Measurements from ENCODE around the gene KCNE5.
"Not testable (repeated sequence)": the region's sequence is repeated elsewhere in the genome, so short reads cannot be mapped to it uniquely, and the experiment has no call there.

Gene KCNE5

DNA sequence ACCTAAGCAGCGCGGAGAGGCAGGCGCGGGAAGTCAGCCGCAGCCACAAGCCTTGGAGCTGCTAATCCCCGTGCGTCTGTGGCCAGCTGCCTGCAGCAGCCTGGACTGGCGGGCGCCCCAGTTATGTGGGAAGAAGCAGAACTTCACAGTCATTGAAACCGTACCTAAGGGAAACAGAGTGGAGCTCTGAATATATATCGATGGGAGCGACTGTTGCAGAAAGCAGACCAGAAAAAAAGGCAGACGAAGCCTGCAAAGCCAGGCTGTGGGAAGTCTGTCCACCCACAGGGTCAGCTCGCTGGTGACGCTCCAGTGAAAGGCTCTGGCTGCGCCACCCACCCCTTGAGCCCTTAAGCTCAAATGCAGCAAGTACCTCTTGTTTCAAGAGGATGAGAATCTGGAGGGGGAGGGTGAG lies 24.7 kb downstream of the KCNE5 start:
- no peak overlapping the region for H3K4me3 ChIP-seq (ENCODE audit: low read depth, low read length)
- TF ChIP-seq, protein P1, sequence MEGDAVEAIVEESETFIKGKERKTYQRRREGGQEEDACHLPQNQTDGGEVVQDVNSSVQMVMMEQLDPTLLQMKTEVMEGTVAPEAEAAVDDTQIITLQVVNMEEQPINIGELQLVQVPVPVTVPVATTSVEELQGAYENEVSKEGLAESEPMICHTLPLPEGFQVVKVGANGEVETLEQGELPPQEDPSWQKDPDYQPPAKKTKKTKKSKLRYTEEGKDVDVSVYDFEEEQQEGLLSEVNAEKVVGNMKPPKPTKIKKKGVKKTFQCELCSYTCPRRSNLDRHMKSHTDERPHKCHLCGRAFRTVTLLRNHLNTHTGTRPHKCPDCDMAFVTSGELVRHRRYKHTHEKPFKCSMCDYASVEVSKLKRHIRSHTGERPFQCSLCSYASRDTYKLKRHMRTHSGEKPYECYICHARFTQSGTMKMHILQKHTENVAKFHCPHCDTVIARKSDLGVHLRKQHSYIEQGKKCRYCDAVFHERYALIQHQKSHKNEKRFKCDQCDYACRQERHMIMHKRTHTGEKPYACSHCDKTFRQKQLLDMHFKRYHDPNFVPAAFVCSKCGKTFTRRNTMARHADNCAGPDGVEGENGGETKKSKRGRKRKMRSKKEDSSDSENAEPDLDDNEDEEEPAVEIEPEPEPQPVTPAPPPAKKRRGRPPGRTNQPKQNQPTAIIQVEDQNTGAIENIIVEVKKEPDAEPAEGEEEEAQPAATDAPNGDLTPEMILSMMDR (IDR thresholded peaks at IDR 0.05; ENCODE audit: low read depth, low read length), result no peak

DNA sequence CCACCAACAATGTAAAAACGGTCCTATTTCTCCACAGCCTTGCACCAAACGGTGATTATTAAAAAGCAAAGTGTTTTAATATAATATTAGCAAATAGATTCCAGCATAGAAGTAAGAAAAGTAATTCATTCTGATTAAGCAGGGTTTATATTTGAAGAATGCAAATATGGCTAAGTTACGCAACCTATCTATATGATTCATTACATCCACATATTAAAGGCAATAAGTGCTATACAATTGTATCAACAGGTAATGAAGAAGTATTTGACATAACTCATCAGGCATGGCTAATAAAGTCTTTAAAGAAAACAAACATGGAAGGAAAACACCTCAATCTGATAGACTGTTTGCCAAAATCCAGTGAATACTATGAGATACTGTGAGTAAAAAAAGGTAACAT lies 29.0 kb downstream of the KCNE5 start:
- no peak overlapping the region for H3K4me3 ChIP-seq (ENCODE audit: low read depth, low read length)
- TF ChIP-seq, protein P1 (IDR thresholded peaks at IDR 0.05; ENCODE audit: low read depth, low read length), result no peak

DNA sequence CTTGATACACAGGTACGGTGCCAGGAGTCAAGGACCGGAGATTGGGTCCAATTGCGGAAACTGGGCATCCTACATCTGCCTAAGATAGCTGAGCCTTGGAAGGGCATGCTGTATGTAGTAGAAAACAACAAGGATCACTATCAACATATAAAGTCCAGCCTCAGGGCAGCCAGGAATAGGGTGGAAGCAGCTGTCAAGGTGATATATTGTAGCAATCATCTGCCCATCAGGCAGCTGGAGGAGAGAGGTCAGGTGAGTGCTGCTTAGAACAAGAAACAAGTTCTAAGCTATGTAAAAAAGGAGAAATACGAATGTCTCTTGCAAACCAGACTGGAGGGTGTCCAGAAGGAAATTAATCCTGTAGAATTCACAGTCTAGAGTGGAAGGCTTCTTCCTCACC lies 34.8 kb downstream of the KCNE5 start:
- H3K4me3 ChIP-seq (ENCODE audit: low read depth, low read length), result no peak overlapping the region

DNA sequence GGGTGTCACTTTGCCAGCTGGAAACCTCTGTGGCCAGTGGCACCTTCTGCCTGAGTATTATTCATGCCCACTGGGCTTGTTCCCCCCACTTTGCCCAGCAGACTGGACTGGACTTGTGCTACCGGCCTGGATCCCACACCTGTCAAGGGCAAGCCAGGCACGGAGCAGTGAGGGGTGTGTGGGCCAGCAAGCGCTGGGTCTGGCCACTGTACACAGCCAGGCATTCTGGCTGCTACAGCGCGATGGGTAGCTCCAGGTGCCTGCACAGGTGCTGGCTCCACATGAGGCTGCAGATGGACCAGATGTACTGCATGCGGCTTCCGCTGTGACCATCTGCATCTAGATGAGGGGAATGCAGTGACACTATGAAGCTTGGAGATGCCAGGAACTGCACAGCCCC lies 39.5 kb downstream of the KCNE5 start:
- H3K4me3 ChIP-seq (ENCODE audit: low read depth, low read length), result no peak overlapping the region
- TF ChIP-seq, protein P1 (IDR thresholded peaks at IDR 0.05; ENCODE audit: low read depth, low read length), result no peak

More for the DNA sequence above, 34.8 kb downstream of the KCNE5 start:
- TF ChIP-seq, protein P1 (IDR thresholded peaks at IDR 0.05; ENCODE audit: low read depth, low read length), result no peak

DNA sequence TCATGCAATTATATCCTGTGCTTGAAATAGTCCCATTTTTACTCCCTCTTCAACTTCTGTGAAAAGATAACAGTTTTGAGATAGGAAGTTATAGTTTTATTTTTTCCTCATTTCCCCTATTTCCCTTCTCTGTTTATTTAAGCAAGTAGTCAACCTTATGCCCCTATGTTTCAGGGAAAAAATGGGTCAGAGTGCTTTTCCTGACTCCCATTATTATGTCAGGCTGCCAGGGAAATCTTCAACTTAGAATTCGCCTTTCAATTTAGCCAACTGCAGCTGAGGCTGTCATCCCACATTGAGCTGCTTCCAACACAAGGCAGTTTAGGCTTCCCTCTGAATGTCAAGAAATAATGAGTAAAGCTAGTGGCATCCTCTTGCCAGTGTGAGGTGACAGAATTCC lies 46.1 kb downstream of the KCNE5 start:
- H3K4me3 ChIP-seq (ENCODE audit: low read depth, low read length), result no peak overlapping the region
- TF ChIP-seq, protein P1 (IDR thresholded peaks at IDR 0.05; ENCODE audit: low read depth, low read length), result no peak

DNA sequence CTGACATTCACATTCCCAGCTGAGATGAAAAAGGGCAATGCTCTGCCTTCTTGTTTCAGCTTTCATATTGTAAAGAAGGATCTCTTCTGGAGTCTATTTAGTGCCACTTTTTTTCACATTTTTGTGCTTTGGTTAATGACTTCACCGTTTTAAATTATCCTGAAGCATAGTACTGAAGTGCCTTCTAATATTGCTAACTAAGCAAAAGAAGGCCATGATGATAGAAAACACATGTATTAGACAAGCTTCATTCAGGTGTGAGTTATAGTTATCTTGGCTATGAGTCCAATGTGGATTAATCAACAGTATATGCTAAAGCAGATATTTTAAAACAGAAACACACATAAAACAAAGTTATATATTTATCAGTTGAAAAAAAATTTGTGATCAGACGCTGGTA lies 47.9 kb downstream of the KCNE5 start:
- no peak overlapping the region for H3K4me3 ChIP-seq (ENCODE audit: low read depth, low read length)

DNA sequence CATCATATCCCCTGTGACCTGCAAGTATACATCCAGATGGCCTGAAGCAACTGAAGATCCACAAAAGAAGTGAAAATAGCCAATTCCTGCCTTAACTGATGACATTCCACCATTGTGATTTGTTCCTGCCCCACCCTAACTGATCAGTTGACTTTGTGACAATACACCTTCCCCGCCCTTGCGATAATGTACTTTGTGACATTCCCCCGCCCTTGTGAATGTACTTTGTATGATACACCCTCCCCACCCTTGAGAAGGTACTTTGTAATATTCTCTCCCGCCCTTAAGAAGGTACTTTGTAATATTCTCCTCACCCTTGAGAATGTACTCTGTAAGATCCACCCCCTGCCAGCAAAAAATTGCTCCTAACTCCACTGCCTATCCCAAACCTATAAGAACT lies 48.9 kb downstream of the KCNE5 start:
- H3K4me3 ChIP-seq (ENCODE audit: low read depth, low read length), result not testable (repeated sequence)

More for the DNA sequence above, 47.9 kb downstream of the KCNE5 start:
- TF ChIP-seq, protein P1 (IDR thresholded peaks at IDR 0.05; ENCODE audit: low read depth, low read length), result no peak

Measured in WI38 (cell line).